Stimulated activated CD8-positive, alpha-beta memory T cell treated with anti-CD3 and anti-CD28 coated beads, Interleukin-4, amount 100 ng/mL, for 1 hour (primary cell): ENCODE results near the gene UBE2H.
"Not testable (repeated sequence)": the region's sequence is repeated elsewhere in the genome, so short reads cannot be mapped to it uniquely, and the experiment has no call there.

Source experiments
- DNase-seq, 2 donors: peaks; one replicate each; pipeline ENCODE4 v3.0.0-alpha.2; 2020; ENCODE audit warnings: low read depth in 2 of 2, low spot score in 1 of 2

The UBE2H gene

DNA sequence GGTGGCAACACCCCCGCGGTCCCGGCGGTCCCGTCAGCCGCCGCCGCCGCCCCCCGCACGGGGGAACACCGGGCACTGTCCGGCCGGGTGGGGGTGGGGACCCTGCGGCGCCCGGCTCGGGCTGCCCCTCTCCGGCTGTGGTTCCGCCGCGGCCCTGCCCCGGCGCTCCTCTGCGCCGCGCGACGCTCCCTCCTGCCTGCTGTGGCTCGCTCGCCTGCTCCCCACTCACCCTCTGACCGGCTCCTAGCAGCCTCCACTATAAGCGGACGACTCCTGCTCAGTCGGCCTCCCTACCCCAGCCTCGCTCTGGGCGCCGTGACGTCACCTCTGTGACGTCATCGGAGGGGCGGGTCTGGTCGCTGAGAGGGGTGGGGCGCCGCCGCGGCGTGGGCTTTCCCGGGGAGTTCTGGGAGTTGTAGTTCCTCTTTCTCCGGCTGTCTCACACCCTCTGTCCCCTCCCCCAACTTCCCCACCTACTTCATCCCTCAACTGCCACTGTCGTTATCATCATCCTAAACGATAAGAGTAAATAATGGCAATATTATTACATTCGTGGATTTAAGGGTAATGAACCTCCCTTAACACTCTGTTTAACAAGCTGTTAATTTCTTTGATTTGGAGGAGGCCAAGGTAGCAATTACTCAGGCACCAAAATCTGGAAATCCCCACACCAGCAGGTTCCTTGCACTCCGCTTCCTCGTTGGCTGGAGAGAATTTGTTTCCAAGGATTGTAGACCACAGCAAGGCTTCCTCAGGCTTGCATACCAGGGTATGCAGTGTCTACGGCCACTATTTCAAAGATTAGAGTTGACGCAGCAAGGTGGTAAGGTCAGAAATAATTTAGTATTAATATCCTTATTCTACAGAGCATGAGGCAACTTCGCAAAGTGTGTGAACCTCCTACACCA is at the start of gene UBE2H:
Gene UBE2H, minus strand, starts transcription at position 308 of the 908 bp plus-strand sequence. CDS start 405 bp downstream, outside the sequence.
- DNase-seq, result peak; percentile 84 to 92

- DNase-seq, result no peak
These were observed 45.7 kb upstream of the UBE2H start for GRCh38 chr7:129998446-129998845.

DNA sequence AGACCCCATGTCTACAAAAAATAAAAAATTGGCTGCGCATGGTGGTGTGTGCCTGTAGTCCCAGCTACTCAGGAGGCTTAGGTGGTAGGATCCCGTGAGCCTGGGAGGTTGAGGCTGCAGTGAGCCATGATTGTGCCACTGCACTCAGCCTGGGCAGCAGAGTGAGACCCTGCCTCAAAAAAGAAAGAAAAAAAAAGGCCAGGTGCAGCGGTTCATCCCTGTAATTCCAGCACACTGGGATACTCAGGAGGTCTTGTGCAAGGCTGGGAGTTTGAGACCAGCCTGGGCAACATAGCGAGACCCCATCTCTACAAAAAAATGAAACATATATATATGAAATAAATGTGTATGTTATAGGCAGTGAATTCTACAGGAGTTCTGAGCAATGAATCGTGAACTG is 44.5 kb upstream of the UBE2H start:
- no peak for DNase-seq

DNA sequence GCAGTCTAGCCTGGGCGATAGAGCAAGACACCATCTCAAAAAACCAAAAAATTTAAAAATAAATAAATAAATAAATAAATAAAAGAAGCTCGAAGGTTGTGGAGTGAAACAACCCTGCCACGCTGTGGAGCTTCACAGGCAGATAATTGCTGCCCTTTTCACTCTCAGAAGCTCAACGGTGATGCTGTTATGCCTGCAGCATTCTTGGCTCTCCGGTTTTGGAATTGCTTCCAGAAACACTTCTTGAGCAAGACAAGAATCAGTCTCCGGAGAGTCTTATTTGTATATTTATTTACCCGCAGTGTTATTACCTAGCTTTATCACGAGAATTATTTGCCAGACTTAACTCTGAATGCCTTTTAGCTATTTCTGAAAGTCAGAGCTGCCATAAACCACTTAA is 40.5 kb upstream of the UBE2H start:
- DNase-seq, result no peak

DNA sequence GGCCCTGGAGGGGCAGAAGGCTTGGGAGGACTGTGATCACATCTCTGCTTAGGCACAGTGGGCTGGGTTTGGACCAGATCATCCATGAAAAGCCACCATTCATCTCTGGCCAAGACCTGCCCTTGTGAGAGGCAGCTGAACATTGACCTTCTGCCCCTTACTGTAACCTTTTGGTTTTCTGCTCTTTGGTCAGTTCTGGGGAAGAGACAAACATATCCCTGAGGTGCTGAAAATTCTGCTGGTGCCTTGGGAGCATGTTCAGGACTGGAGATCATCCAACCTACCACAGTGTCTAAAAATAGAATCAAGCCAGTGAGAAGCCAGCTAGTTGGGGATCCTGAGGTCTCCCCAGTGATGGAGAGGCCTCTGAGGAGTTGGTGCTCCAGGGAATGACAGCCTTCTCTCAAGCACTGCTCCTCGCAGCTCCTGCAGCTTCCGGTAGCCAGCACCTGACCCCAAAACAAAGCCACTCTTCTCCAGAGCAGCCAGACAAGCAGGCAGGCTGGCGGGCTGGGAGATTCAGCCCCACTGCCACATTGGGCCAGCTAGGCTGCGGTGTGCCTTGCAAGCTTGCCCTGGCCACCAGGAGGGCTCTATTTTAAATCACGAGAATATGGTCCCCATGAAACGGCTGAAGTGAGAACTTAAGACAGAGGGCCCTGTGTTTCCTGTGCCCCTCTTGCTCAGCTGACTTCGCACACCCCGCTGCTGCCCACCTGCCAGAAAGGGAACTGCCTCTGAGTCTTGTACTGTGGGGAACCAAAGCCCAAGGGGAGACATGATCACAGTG is 37.8 kb upstream of the UBE2H start:
- DNase-seq, result no peak

GRCh38 chr7:129989466-129989865 is 36.7 kb upstream of the UBE2H start:
- peak in 1 of 2 donors; percentile 1 for DNase-seq

DNA sequence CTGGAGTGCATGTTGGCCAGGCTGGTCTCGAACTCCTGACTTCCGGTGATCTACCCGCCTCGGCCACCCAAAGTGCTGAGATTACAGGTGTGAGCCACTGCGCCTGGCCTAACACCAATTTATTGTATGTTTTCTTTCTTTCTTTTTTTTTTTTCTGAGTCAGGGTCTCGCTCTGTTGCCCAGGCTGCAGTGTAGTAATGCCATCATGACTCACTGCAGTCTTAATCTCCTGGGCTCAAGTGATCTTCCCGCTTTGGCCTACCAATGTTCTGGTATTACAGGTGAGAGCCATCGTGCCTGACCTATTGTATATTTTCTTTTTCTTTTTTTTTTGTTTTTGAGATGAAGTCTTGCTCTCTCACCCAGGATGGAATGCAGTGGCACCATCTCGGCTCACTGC is 33.8 kb upstream of the UBE2H start:
- DNase-seq, result no peak

- no peak for DNase-seq
These were observed 27.9 kb upstream of the UBE2H start for GRCh38 chr7:129980667-129981066.

DNA sequence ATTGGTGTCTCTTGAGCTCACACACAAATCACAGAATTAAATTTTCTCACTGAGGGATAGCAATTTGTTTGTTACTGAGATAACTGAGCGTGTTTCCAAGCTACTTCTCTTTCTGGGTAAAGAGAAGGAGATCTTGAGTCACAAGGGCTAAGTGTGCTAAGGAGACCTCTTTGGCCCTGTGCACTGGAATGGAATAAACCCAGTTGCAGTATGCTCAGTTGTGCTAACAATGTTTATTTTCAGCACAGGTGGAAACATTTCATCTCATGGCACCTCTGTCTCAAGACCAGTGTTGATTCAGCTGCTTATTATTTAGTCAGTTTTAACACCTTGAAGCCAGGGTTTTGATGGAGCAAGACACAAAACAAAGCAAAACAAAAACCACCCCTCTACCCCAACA is 22.5 kb upstream of the UBE2H start:
- no peak for DNase-seq

GRCh38 chr7:129970816-129971215 is 18.1 kb upstream of the UBE2H start:
- DNase-seq, result no peak

GRCh38 chr7:129969881-129970446 is 17.2 kb upstream of the UBE2H start:
- no peak for DNase-seq

- no peak for DNase-seq
These were observed 16.0 kb upstream of the UBE2H start for GRCh38 chr7:129968592-129969383.

GRCh38 chr7:129960204-129960475 is 7.4 kb upstream of the UBE2H start:
- DNase-seq, result not testable (repeated sequence)

DNA sequence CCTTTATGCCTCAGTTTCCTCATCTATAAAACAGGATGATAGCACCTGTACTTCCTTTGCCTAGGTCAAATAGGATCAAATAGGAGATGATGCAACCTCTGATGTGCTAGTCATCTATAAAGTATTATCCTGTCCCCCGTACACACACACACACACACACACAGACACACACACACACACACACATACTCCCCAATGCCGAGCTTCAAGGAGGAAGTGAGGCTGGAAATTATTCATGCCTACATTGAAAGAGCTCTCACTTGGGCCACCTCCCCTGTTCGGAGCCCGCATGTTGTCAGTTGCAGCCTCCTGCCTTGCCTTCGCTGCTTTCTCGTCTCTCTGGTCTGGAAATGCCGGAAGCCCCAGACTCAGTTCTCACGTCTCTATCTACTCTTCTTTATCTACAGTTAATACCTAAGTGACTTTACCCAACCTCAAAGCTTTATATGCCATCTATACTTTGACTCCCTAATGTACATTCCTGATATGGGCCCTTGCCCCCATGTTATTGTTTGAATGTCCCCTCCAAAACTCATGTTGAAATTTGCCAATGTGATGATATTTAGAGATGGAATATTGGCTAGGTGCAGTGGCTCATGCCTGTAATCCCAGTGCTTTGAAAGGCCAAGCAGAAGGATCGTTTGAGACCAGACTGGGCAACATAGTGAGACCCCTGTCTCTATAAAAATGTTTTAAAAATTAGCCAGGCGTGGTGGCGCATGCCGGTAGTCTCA is 6.9 kb upstream of the UBE2H start:
- no peak for DNase-seq

DNA sequence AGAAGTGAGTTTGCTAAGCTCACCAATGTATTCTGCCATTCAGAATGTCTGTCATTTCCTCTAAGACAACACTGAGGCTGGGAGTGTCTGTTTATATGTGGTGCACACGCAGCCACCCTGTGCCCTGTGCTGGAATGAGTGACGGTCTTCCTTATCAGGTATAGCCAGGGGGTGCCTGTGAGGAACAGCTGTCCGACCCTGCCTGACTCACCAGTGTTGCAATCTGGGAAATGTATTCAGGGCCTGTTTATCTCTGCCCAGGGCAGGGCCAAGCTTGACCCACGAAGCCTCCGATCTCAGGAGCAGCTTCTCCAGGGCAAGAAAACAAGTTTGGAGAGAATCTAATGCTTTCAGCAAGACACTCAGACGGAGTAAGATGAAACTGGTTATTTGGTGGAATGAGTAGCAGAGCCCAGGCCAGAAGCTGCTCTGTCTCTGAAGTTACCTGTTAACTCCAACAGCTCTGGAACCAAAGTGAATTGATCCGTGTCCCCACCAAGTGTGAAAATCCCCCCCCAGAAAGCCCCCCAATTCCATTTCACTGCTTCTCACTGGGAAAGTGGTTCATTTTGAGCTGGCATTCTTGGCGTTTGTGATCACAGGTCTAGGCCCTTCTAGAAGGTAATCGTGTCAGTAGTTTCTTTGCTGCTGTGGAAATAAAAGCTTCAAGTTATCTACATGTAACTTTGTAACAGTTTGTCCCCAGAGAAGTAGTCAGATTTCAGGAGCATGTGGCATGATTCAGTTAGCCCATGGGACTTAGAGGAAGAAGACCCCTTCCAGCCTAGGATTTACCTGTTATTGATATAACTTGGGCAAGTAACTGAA is 6.1 kb upstream of the UBE2H start:
- DNase-seq, result no peak

- no peak for DNase-seq
These were observed 3.3 kb upstream of the UBE2H start for GRCh38 chr7:129955993-129956543.

GRCh38 chr7:129952086-129952652 is 591 bp downstream of the UBE2H start:
- no peak for DNase-seq

- DNase-seq, result no peak
These were observed 1.3 kb downstream of the UBE2H start for GRCh38 chr7:129951226-129952085.
